ENCODE results near the gene NOTCH2NLA.
"Not testable (repeated sequence)": the region's sequence is repeated elsewhere in the genome, so short reads cannot be mapped to it uniquely, and the experiment has no call there.

GRCh38 chr1:146228144-146228682, 608 bp downstream of the NOTCH2NLA start:
- TF ChIP-seq RNF2 (conservative IDR thresholded peaks at IDR 0.05; ENCODE audit: low read depth); ATM (IDR thresholded peaks at IDR 0.05; ENCODE audit: borderline replicate concordance); TAF1 (CRISPR knock-in tag; IDR thresholded peaks at IDR 0.05); CTCF (CRISPR knock-in tag; IDR thresholded peaks at IDR 0.05); KMT2B (CRISPR knock-in tag; IDR thresholded peaks at IDR 0.05); GPBP1L1 (CRISPR knock-in tag; IDR thresholded peaks at IDR 0.05); FOXK1 (CRISPR knock-in tag; IDR thresholded peaks at IDR 0.05; ENCODE audit: borderline replicate concordance, low read depth); ZNF567 (CRISPR knock-in tag; IDR thresholded peaks at IDR 0.05; ENCODE audit: borderline replicate concordance): not testable (repeated sequence)
